ENCODE measurements around the gene DYDC1.

DNA sequence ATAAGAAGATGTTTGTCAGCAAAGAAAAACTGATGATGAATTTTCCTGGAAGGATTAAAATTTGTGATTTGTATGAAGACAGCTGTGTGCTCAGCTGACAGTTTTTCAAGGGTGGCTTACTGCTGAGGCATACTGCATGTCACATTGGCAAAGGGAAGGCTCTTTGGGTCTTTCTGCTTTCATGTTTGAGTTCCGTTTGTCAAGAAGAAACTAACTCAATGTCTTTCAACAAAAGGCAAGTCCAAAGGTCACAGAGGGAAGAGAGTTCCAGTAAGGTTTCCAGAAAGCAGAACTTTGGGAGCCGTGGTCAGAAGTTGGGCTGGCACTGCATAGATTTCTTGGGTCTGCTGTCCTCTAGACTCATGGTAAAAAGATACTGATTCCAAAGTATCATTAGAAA is 16.9 kb upstream of the DYDC1 start:
- no peak for TF ChIP-seq CTCF (conservative IDR thresholded peaks at IDR 0.05; ENCODE audit: low read length)
- TF ChIP-seq EZH2phosphoT487 (IDR thresholded peaks at IDR 0.05; ENCODE audit: borderline replicate concordance), result no peak

All from Loucy (cell line).